ENCODE measurements around the gene ZNF579.
"Not testable (repeated sequence)": the region's sequence is repeated elsewhere in the genome, so short reads cannot be mapped to it uniquely, and the experiment has no call there.

ZNF579 gene

GRCh38 chr19:55586976-55587668 is 6.5 kb upstream of the ZNF579 start:
- no peaks in the 10 kb centered on the region for H4K20me1 ChIP-seq (ENCODE audit: control insufficient read depth, insufficient read depth, low read depth, low read length)
- peak overlapping the region; percentile 54 for H3K27ac ChIP-seq (ENCODE audit: low read depth, low read length)

GRCh38 chr19:55585658-55586339 is 5.2 kb upstream of the ZNF579 start:
- TF ChIP-seq CTCF (IDR thresholded peaks at IDR 0.05; ENCODE audit: low read depth, low read length, poor library complexity, severe bottlenecking): no peak
- TF ChIP-seq EZH2phosphoT487 (IDR thresholded peaks at IDR 0.05; ENCODE audit: borderline replicate concordance, low read length): no peak
- Histone ChIP-seq H3K4me1 (ENCODE audit: control insufficient read depth, low read length) (peaks cover 41% of the 10 kb centered on the region), H3K9me3 (ENCODE audit: control insufficient read depth, insufficient read depth, low read length) (no peaks in the 10 kb centered on the region), H3K27me3 (ENCODE audit: control insufficient read depth, low read length) (no peaks in the 10 kb centered on the region), H3K27ac (ENCODE audit: low read depth, low read length) (peak overlapping the region; percentile 54), H4K20me1 (ENCODE audit: control insufficient read depth, insufficient read depth, low read depth, low read length) (no peaks in the 10 kb centered on the region), H3F3A (ENCODE audit: control insufficient read depth, insufficient read depth) (peaks cover 36% of the 10 kb centered on the region), H3K79me2 (ENCODE audit: control insufficient read depth, low read length) (peaks cover 4% of the 10 kb centered on the region), H3K9me2 (replicated peaks; ENCODE audit: control insufficient read depth, low read length) (no peaks in the 10 kb centered on the region), H3K36me3 (ENCODE audit: control insufficient read depth, low read length) (no peaks in the 10 kb centered on the region), H3K4me3 (ENCODE audit: low read length) (peak overlapping the region; percentile 86), H3K4me2 (ENCODE audit: low read length) (peak overlapping the region; percentile 87)

More at GRCh38 chr19:55586976-55587668, 6.5 kb upstream of the ZNF579 start:
- Histone ChIP-seq H3K27me3 (ENCODE audit: control insufficient read depth, low read length) (no peaks in the 10 kb centered on the region), H3K4me3 (ENCODE audit: low read length) (peak overlapping the region; percentile 86), H3K4me2 (ENCODE audit: low read length) (peak overlapping the region; percentile 87), H3K36me3 (ENCODE audit: control insufficient read depth, low read length) (no peaks in the 10 kb centered on the region; the same call in 1 of the 2 replicates), H3K9me2 (replicated peaks; ENCODE audit: control insufficient read depth, low read length) (no peaks in the 10 kb centered on the region), H3K9me3 (ENCODE audit: control insufficient read depth, insufficient read depth, low read length) (no peaks in the 10 kb centered on the region), H3K79me2 (ENCODE audit: control insufficient read depth, low read length) (no peaks in the 10 kb centered on the region), H3F3A (ENCODE audit: control insufficient read depth, insufficient read depth) (peaks cover 31% of the 10 kb centered on the region), H3K4me1 (ENCODE audit: control insufficient read depth, low read length) (peaks cover 34% of the 10 kb centered on the region)
- no peak for TF ChIP-seq EZH2phosphoT487 (IDR thresholded peaks at IDR 0.05; ENCODE audit: borderline replicate concordance, low read length)
- TF ChIP-seq CTCF (IDR thresholded peaks at IDR 0.05; ENCODE audit: low read depth, low read length, poor library complexity, severe bottlenecking): no peak

GRCh38 chr19:55584871-55585270 is 4.2 kb upstream of the ZNF579 start:
- H3K4me3 ChIP-seq (ENCODE audit: low read length): no peak overlapping the region
- H3K36me3 ChIP-seq (ENCODE audit: control insufficient read depth, low read length): 0 out of 2 replicates have a peak, but pooled peaks cover 4% of the 10 kb centered on the region
- no peak overlapping the region for H3K4me2 ChIP-seq (ENCODE audit: low read length)
- H3K9me2 ChIP-seq (replicated peaks; ENCODE audit: control insufficient read depth, low read length): no peaks in the 10 kb centered on the region
- peaks cover 12% of the 10 kb centered on the region for H3K79me2 ChIP-seq (ENCODE audit: control insufficient read depth, low read length)
- no peaks in the 10 kb centered on the region for H3K27me3 ChIP-seq (ENCODE audit: control insufficient read depth, low read length)
- H3K9me3 ChIP-seq (ENCODE audit: control insufficient read depth, insufficient read depth, low read length): no peaks in the 10 kb centered on the region
- H3K4me1 ChIP-seq (ENCODE audit: control insufficient read depth, low read length): peaks cover 44% of the 10 kb centered on the region
- no peak for TF ChIP-seq CTCF (IDR thresholded peaks at IDR 0.05; ENCODE audit: low read depth, low read length, poor library complexity, severe bottlenecking)
- no peak for TF ChIP-seq EZH2phosphoT487 (IDR thresholded peaks at IDR 0.05; ENCODE audit: borderline replicate concordance, low read length)
- H4K20me1 ChIP-seq (ENCODE audit: control insufficient read depth, insufficient read depth, low read depth, low read length): no peaks in the 10 kb centered on the region
- peak overlapping the region; percentile 54; the same call in 1 of the 2 replicates for H3K27ac ChIP-seq (ENCODE audit: low read depth, low read length)
- H3F3A ChIP-seq (ENCODE audit: control insufficient read depth, insufficient read depth): peaks cover 36% of the 10 kb centered on the region

DNA sequence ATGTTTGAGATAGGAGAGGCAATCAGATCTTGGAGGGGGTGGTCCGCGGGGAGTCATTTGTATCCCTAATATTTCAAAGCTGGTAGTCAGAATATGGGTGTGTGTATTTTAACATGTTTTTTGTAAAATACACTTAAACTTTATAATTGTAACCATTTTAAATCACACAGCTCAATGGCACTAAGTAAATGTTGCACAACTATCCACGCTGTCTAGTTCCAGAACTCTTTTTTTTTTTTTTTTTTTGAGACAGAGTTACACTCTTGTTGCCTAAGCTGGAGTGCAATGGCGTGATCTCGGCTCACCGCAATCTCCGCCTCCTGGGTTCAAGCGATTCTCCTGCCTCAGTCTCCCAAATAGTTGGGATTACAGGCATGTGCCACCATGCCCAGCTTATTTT is 3.2 kb upstream of the ZNF579 start:
- not testable (repeated sequence) for H3K4me2 ChIP-seq (ENCODE audit: low read length); H4K20me1 ChIP-seq (ENCODE audit: control insufficient read depth, insufficient read depth, low read depth, low read length); H3K36me3 ChIP-seq (ENCODE audit: control insufficient read depth, low read length); H3K4me3 ChIP-seq (ENCODE audit: low read length); H3K9me3 ChIP-seq (ENCODE audit: control insufficient read depth, insufficient read depth, low read length); H3K27ac ChIP-seq (ENCODE audit: low read depth, low read length); H3K27me3 ChIP-seq (ENCODE audit: control insufficient read depth, low read length); H3K9me2 ChIP-seq (replicated peaks; ENCODE audit: control insufficient read depth, low read length)
- peaks cover 48% of the 10 kb centered on the region for H3K4me1 ChIP-seq (ENCODE audit: control insufficient read depth, low read length)
- peaks cover 36% of the 10 kb centered on the region for H3F3A ChIP-seq (ENCODE audit: control insufficient read depth, insufficient read depth)
- peaks cover 18% of the 10 kb centered on the region for H3K79me2 ChIP-seq (ENCODE audit: control insufficient read depth, low read length)

GRCh38 chr19:55582284-55582683 is 1.6 kb upstream of the ZNF579 start:
- H3K9me3 ChIP-seq (ENCODE audit: control insufficient read depth, insufficient read depth, low read length); H3K36me3 ChIP-seq (ENCODE audit: control insufficient read depth, low read length); H4K20me1 ChIP-seq (ENCODE audit: control insufficient read depth, insufficient read depth, low read depth, low read length); H3K9me2 ChIP-seq (replicated peaks; ENCODE audit: control insufficient read depth, low read length); H3K27ac ChIP-seq (ENCODE audit: low read depth, low read length); H3K27me3 ChIP-seq (ENCODE audit: control insufficient read depth, low read length); H3K4me2 ChIP-seq (ENCODE audit: low read length); H3K4me3 ChIP-seq (ENCODE audit: low read length): not testable (repeated sequence)
- peaks cover 40% of the 10 kb centered on the region for H3K4me1 ChIP-seq (ENCODE audit: control insufficient read depth, low read length)
- H3F3A ChIP-seq (ENCODE audit: control insufficient read depth, insufficient read depth): peaks cover 34% of the 10 kb centered on the region
- peaks cover 21% of the 10 kb centered on the region for H3K79me2 ChIP-seq (ENCODE audit: control insufficient read depth, low read length)
